Measurements from ENCODE around the gene TPT1.
"Not testable (repeated sequence)": the region's sequence is repeated elsewhere in the genome, so short reads cannot be mapped to it uniquely, and the experiment has no call there.

The TPT1 gene

GRCh38 chr13:45299194-45299593, 41.8 kb downstream of the TPT1 start:
- peak; percentile 91 for DNase-seq

- DNase-seq = not testable (repeated sequence)
These were observed 42.4 kb downstream of the TPT1 start for GRCh38 chr13:45298550-45298949.

- no peak for DNase-seq
These were observed 42.8 kb downstream of the TPT1 start for GRCh38 chr13:45298206-45298505.

- no peak for DNase-seq
These were observed 43.4 kb downstream of the TPT1 start for GRCh38 chr13:45297456-45298205.

GRCh38 chr13:45296259-45296658, 44.7 kb downstream of the TPT1 start:
- DNase-seq = no peak

GRCh38 chr13:45295536-45295935, 45.4 kb downstream of the TPT1 start:
- DNase-seq = no peak

GRCh38 chr13:45292176-45292575, 48.8 kb downstream of the TPT1 start:
- DNase-seq = no peak

GRCh38 chr13:45289936-45290563, 50.9 kb downstream of the TPT1 start:
- no peak for DNase-seq
